ENCODE measurements around the gene NDUFAB1. TPM values are rescaled to one million over a fixed set of nuclear protein-coding genes. Genes with fewer than 3 reads are reported as not detected.

NDUFAB1 gene
- total RNA-seq = 100 to 1,000 TPM; 101 to 179 (median 159) TPM
- polyA plus RNA-seq = 100 to 1,000 TPM; 283 to 398 (median 297) TPM

GRCh38 chr16:23595951-23596720 lies at the start of gene NDUFAB1:
TSS of gene NDUFAB1 (minus strand) at chr16:23596316. CDS start at chr16:23596290, 26 bp downstream.
- intact Hi-C loops (cut with DNase I) = loop anchor here (1.0 to 2.0 kb wide), 2 partner anchors 39 to 45 kb away; partner anchors contain the start of genes DCTN5, EARS2, PALB2 and UBFD1
- TF ChIP-seq CTCF (IDR thresholded peaks at IDR 0.05) = peak; percentile 85 to 99 (median 92)
- TF ChIP-seq POLR2A (IDR thresholded peaks at IDR 0.05) = no peak
- peak in 3 of 4 donors; percentile 38 to 75 (median 62) for TF ChIP-seq POLR2AphosphoS5 (IDR thresholded peaks at IDR 0.05)
- DNase-seq = peak; percentile 92
- H3K27ac ChIP-seq = peak within 1 kb of the TSS; percentile 82 to 87 (median 85)
- H3K4me3 ChIP-seq = peak within 1 kb of the TSS; percentile 65 to 96 (median 90)
- H3K27me3 ChIP-seq = no peaks in the 10 kb centered on the region
- H3K9me3 ChIP-seq = no peaks in the 10 kb centered on the region
- peaks cover 0 to 30% (median 4%) of the 10 kb centered on the region in 4 donors for H3K36me3 ChIP-seq
- WGBS, 2 donors = 1 to 2% methylated on average over 67 of the region's 67 CpGs
- peaks cover 0 to 31% (median 16%) of the 10 kb centered on the region in 4 donors for H3K4me1 ChIP-seq

- H3K9me3 ChIP-seq = no peaks in the 10 kb centered on the region
- DNase-seq = no peak
- 70 to 78% methylated on average over 14 of the region's 14 CpGs for WGBS, 2 donors
- H3K4me1 ChIP-seq = peaks cover 0 to 28% (median 24%) of the 10 kb centered on the region in 4 donors
- TF ChIP-seq EP300 (IDR thresholded peaks at IDR 0.05) = no peak
- no peak for TF ChIP-seq POLR2AphosphoS5 (IDR thresholded peaks at IDR 0.05)
- no peak for TF ChIP-seq CTCF (IDR thresholded peaks at IDR 0.05)
- TF ChIP-seq POLR2A (IDR thresholded peaks at IDR 0.05) = no peak
- intact Hi-C loops (cut with DNase I) = no loop called here
- peaks cover 0 to 56% (median 6%) of the 10 kb centered on the region in 4 donors for H3K36me3 ChIP-seq
- peak overlapping the region in 2 of 4 donors; percentile 78 to 80 for H3K27ac ChIP-seq
- H3K27me3 ChIP-seq = no peaks in the 10 kb centered on the region
- peak overlapping the region; percentile 70 to 87 (median 76) for H3K4me3 ChIP-seq
These were observed 46.2 kb upstream of the NDUFAB1 start for GRCh38 chr16:23642246-23642774.

- Histone ChIP-seq H3K4me3 (peak within 1 kb of the TSS; percentile 70 to 87 (median 76)), H3K4me1 (peaks cover 0 to 28% (median 24%) of the 10 kb centered on the region in 4 donors), H3K9me3 (no peaks in the 10 kb centered on the region), H3K36me3 (peaks cover 0 to 55% (median 6%) of the 10 kb centered on the region in 4 donors), H3K27ac (peak within 1 kb of the TSS; percentile 78 to 82 (median 80)), H3K27me3 (no peaks in the 10 kb centered on the region)
- peak in 3 of 4 donors; percentile 64 to 79 (median 68) for TF ChIP-seq POLR2AphosphoS5 (IDR thresholded peaks at IDR 0.05)
- no peak for TF ChIP-seq CTCF (IDR thresholded peaks at IDR 0.05)
- intact Hi-C loops (cut with DNase I) = loop anchor here (2.0 kb wide), 1 partner anchor 44 kb away; the partner anchor contains the start of gene NDUFAB1
- DNase-seq = peak; percentile 96
- 0% methylated on average over 64 of the region's 64 CpGs for WGBS, 2 donors
These were observed 45.0 kb upstream of the NDUFAB1 start, which contains the start of the genes DCTN5 and PALB2 for GRCh38 chr16:23640931-23641765. TSS of gene DCTN5 (plus strand) at chr16:23641466. CDS start at chr16:23641543, 77 bp downstream. TSS of gene PALB2 (minus strand) at chr16:23641310. CDS start at chr16:23641157, 153 bp downstream.

GRCh38 chr16:23640615-23640930 lies 44.5 kb upstream of the NDUFAB1 start:
- TF ChIP-seq POLR2A (IDR thresholded peaks at IDR 0.05) (no peak), EP300 (IDR thresholded peaks at IDR 0.05) (no peak), CTCF (IDR thresholded peaks at IDR 0.05) (no peak), POLR2AphosphoS5 (IDR thresholded peaks at IDR 0.05) (no peak)
- H3K9me3 ChIP-seq = no peaks in the 10 kb centered on the region
- intact Hi-C loops (cut with DNase I) = loop anchor here (2.0 kb wide), 1 partner anchor 44 kb away; the partner anchor contains the start of gene NDUFAB1
- DNase-seq = no peak
- 1 to 2% methylated on average over 8 of the region's 8 CpGs for WGBS, 2 donors
- peak overlapping the region; percentile 70 to 87 (median 76) for H3K4me3 ChIP-seq
- H3K4me1 ChIP-seq = peaks cover 0 to 28% (median 24%) of the 10 kb centered on the region in 4 donors
- peak overlapping the region; percentile 78 to 82 (median 80) for H3K27ac ChIP-seq
- no peaks in the 10 kb centered on the region for H3K27me3 ChIP-seq
- H3K36me3 ChIP-seq = peaks cover 0 to 55% (median 9%) of the 10 kb centered on the region in 4 donors

Data from sigmoid colon (tissue), 7 donors.